Measurements from ENCODE around the gene NUBPL. TPM values are rescaled to one million over a fixed set of nuclear protein-coding genes. Genes with fewer than 3 reads are reported as not detected.

Gene NUBPL
- total RNA-seq, 4 donors from 2014 or later = 10.3 to 38.2 (median 13.4) TPM

DNA sequence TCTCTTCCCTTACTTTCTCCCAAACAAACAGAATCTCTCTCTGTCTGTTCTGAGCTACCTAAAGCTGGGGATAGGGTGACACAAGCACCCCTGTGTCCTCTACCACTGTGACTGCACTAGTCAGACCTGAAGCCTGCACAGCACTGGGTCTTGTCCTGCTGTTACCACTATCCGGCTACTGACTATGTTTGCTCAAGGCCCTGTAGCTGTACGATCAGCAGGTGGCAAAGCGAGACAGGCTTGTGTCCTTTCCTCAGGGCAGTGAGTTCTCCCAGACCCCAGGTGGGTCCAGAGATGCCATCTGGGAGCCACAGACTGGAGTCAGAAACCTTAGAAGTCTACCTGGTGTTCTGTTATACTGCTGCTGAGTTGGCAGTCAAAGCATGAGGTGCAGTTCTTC, 116.4 kb downstream of the NUBPL start:
- Histone ChIP-seq H3K4me1 (no peaks in the 10 kb centered on the region), H3K4me3 (no peak overlapping the region), H3K27ac (no peak overlapping the region), H3K36me3 (peaks cover 0 to 21% (median 0%) of the 10 kb centered on the region in 3 donors), H3K27me3 (no peaks in the 10 kb centered on the region), H3K9me3 (peaks cover 0 to 1% (median 0%) of the 10 kb centered on the region in 4 donors)
- no peak for DNase-seq (ENCODE audit: low spot score in 2 of 2)
- TF ChIP-seq, protein P1, sequence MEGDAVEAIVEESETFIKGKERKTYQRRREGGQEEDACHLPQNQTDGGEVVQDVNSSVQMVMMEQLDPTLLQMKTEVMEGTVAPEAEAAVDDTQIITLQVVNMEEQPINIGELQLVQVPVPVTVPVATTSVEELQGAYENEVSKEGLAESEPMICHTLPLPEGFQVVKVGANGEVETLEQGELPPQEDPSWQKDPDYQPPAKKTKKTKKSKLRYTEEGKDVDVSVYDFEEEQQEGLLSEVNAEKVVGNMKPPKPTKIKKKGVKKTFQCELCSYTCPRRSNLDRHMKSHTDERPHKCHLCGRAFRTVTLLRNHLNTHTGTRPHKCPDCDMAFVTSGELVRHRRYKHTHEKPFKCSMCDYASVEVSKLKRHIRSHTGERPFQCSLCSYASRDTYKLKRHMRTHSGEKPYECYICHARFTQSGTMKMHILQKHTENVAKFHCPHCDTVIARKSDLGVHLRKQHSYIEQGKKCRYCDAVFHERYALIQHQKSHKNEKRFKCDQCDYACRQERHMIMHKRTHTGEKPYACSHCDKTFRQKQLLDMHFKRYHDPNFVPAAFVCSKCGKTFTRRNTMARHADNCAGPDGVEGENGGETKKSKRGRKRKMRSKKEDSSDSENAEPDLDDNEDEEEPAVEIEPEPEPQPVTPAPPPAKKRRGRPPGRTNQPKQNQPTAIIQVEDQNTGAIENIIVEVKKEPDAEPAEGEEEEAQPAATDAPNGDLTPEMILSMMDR (IDR thresholded peaks at IDR 0.05) = no peak
- TF ChIP-seq EP300 (IDR thresholded peaks at IDR 0.05) (no peak), POLR2A (IDR thresholded peaks at IDR 0.05) (no peak)
- WGBS, 2 donors = 90 to 92% methylated on average over 3 of the region's 3 CpGs

DNA sequence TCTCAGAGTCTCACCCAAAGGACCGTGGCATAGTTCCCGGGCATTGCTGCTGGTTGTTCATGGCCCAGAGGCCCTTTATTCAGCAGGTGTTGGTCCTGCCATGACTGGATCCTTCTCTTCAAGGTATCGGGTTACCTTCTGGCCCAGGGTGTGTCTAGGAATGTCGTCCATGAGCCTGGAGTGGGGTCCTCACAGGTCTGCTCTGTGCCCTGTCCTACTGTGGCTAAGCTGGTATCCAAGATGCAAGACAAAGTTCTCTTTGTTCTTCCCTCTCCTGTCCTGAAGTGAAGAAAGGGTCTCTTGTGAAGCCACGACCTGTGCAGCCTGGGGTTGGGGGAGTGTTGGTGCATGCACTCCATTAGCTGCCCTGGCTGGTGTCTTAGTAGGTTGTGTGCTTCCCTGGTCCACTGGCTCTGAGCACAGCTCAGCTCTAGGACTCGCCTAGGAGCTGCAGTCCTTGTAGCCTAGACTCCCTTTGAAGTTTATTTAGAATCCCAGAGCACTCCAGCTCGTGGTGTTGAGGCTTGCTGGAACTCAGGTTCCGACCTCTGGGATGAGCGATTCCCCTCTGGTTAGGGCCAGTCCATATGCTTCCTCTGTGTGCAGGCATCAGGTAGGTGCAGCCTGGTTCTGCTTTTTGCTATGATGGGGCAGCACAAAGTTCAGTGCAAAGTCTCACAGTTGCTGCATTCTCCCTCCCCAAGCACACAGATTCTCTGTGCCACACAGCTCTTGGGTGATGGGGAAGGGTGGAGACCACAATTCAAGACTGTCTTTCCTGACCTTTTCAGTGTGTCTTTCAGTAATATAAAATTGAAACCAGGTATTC, 117.4 kb downstream of the NUBPL start:
- no peak for DNase-seq (ENCODE audit: low spot score in 2 of 2)

DNA sequence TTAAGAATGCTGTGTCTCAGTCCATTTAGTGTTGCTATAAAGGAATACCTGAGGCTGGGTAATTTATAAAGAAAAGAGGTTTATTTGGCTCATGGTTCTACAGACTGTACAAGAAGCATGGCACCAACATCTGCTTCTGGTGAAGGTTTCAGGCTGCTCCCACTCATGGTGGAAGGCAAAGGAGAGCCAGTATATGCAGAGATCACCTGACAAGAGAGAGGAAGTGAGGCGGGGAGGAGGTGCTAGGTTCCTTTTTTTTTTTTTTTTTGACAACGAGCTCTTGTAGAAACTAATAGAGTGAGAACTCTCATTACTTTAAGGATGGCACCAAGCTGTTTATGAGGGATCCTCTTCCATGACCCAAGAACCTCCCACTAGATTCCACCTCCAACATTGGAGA, 121.6 kb downstream of the NUBPL start:
- Histone ChIP-seq H3K27ac (no peak overlapping the region), H3K9me3 (peaks cover 0 to 6% (median 3%) of the 10 kb centered on the region in 4 donors), H3K4me3 (no peak overlapping the region), H3K4me1 (no peaks in the 10 kb centered on the region), H3K27me3 (no peaks in the 10 kb centered on the region), H3K36me3 (peaks cover 0 to 13% (median 0%) of the 10 kb centered on the region in 3 donors)
- WGBS, 2 donors = 93 to 100% methylated on average over 2 of the region's 2 CpGs
- no peak for TF ChIP-seq POLR2A (IDR thresholded peaks at IDR 0.05)
- TF ChIP-seq, protein P1 (IDR thresholded peaks at IDR 0.05) = no peak
- TF ChIP-seq EP300 (IDR thresholded peaks at IDR 0.05) = no peak
- no peak for DNase-seq (ENCODE audit: low spot score in 2 of 2)

More for the DNA sequence above, 117.4 kb downstream of the NUBPL start:
- TF ChIP-seq POLR2A (IDR thresholded peaks at IDR 0.05) (no peak), EP300 (IDR thresholded peaks at IDR 0.05) (no peak)
- TF ChIP-seq, protein P1 (IDR thresholded peaks at IDR 0.05) = no peak
- H3K4me1 ChIP-seq = no peaks in the 10 kb centered on the region
- H3K27ac ChIP-seq = no peak overlapping the region
- H3K4me3 ChIP-seq = no peak overlapping the region
- WGBS, 2 donors = 76 to 87% methylated on average over 4 to 9 of the region's 9 CpGs
- no peaks in the 10 kb centered on the region for H3K27me3 ChIP-seq
- H3K36me3 ChIP-seq = peaks cover 0 to 21% (median 0%) of the 10 kb centered on the region in 3 donors
- H3K9me3 ChIP-seq = peaks cover 0 to 6% (median 1%) of the 10 kb centered on the region in 4 donors

DNA sequence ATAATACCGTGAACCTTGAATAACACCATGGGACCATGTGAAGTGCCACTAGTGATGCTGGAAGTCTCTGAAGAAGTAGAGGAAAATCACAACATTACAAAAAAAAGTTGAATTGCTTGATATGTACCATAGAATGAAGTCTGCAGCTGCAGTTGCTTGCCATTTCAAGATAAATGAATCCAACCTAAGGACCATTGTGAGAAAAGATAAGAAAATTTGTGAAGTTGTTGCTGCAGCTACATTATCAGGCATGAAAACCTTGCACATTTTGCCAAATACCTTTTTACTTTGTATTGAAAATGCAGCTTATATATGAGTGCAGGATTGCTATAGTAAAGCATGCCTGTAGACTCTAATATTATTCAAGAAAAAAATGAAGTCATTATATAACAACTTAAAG, 126.5 kb downstream of the NUBPL start:
- WGBS, 2 donors = 94 to 97% methylated on average over 1 of the region's 1 CpG
- H3K4me1 ChIP-seq = peaks cover 0 to 6% (median 3%) of the 10 kb centered on the region in 4 donors
- no peak overlapping the region for H3K27ac ChIP-seq
- no peaks in the 10 kb centered on the region for H3K27me3 ChIP-seq
- TF ChIP-seq POLR2A (IDR thresholded peaks at IDR 0.05) (no peak), EP300 (IDR thresholded peaks at IDR 0.05) (no peak)
- TF ChIP-seq, protein P1 (IDR thresholded peaks at IDR 0.05) = no peak
- no peak overlapping the region for H3K4me3 ChIP-seq
- peaks cover 0 to 5% (median 2%) of the 10 kb centered on the region in 4 donors for H3K9me3 ChIP-seq
- H3K36me3 ChIP-seq = no peaks in the 10 kb centered on the region
- DNase-seq (ENCODE audit: low spot score in 2 of 2) = no peak

DNA sequence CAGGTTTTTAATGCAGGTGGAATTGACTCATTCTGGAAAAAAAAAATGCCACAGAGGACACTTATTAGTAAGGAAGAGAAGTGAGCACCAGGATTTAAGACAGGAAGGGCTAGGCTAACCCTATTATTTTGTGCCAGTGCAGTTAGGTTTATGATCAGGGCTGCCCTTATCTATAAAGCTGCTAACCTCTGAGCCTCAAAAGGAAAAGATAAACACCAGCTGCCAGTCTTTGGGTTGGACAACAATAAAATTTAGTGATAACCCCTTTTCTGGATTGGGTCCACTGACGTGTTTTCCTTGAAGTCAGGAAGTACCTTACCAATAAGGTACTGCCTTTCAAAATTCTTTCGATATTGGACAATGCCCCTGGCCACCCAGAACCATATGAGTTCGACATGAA, 128.9 kb downstream of the NUBPL start:
- DNase-seq (ENCODE audit: low spot score in 2 of 2) = no peak
- TF ChIP-seq POLR2A (IDR thresholded peaks at IDR 0.05) (no peak), EP300 (IDR thresholded peaks at IDR 0.05) (no peak)
- TF ChIP-seq, protein P1 (IDR thresholded peaks at IDR 0.05) = no peak
- Histone ChIP-seq H3K9me3 (no peaks in the 10 kb centered on the region), H3K27ac (no peak overlapping the region), H3K4me1 (peaks cover 0 to 10% (median 3%) of the 10 kb centered on the region in 4 donors), H3K4me3 (no peak overlapping the region), H3K27me3 (no peaks in the 10 kb centered on the region), H3K36me3 (no peaks in the 10 kb centered on the region)
- WGBS, 2 donors = 76 to 79% methylated on average over 3 of the region's 3 CpGs
